Limb (tissue), 2 donors: ENCODE results near the gene MORC3.
"Not testable (repeated sequence)": the region's sequence is repeated elsewhere in the genome, so short reads cannot be mapped to it uniquely, and the experiment has no call there.

Experiments
- DNase-seq, 2 donors: peaks; one replicate each; pipeline ENCODE4 v3.0.0-alpha.2; 2016; ENCODE audit errors: extremely low spot score in 2 of 2

Gene MORC3

DNA sequence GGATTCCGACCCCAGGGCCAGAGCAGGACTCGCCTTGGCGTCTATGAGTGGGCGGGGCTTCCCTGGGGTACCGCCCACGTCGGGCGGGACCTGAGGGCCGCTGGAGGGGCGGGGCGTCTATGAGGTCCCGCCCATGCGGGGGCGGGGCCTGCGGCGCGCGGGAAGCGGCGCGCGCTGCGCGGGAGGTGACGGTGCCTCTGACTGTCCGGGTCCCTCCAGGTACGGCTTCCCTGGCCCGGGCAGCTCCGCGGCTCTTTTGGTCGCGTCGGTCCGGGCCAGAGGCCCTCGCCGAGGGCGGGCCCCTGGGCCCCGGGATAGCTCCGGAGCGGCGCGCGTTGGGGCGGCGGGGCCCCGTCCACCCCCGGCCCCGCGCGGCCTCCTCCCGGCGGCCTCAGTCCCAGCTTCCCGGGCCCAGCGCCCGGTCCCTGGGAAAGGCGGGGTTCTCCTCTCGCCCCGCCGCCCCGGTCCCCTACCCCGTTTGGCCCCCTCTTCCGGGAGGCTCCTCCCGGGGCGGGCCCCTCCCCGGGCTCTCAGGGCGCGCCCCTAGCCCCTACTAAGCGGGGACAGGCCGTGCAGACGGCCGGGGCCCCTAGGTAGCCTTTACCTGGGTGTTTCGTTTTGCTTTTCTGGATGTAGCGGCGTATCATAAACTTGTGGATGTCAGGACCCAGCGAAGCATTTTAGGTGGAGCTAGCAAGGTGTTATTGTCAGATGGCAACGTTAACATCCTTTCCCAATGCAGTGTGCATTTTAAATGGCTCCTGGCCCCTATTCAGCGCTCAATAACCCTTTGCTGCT, 65.4 kb downstream of the MORC3 start, which contains the start of gene CHAF1B:
TSS of gene CHAF1B (plus strand) at position 160 of the 798 bp plus-strand sequence. CDS start 745 bp downstream, outside the sequence.
- DNase-seq: peak; percentile 67 to 89

DNA sequence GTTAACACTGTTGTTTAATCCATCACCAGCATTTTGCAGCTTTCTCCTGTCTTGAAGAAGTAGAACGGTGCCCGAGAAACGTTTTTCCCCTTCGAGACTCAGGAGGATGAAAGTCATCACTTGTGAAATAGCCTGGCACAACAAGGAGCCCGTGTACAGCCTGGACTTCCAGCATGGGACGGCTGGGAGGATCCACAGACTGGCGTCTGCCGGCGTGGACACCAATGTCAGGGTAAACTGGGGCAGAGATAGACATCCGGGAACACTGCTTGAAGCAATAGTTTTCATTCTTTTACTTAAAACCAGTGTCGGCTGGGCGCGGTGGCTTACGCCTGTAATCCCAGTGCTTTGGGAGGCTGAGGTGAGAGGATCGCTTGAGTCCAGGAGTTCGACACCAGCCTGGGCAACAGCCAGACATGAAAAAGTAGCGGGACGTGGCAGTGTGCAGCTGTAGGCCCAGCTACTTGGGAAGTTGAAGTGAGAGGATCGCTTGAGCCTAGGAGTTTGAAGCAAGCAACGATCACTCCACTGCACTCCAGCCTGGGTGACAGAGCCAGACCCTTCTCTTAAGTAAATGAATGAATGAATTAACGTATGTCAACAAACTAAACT, 66.1 kb downstream of the MORC3 start:
- no peak for DNase-seq

DNA sequence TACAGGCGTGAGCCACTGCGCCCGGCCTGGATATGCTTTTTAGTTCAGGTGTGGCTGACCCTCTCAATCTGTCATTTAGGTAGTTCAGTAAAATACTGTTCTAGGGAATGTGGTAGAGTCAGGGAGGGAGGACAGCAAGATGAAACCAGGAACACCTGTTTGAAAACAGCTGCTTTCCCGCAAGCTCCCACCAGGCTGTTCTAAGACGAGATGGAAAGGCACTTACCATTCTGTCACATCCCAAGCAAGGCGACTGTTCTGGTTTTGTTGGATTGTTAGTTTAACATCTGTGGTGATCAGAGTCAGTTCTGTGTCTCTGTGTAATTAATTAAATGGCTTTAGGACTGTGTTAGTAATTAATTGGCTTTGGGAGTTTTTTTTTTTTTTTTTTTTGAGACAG, 68.1 kb downstream of the MORC3 start:
- DNase-seq: no peak

DNA sequence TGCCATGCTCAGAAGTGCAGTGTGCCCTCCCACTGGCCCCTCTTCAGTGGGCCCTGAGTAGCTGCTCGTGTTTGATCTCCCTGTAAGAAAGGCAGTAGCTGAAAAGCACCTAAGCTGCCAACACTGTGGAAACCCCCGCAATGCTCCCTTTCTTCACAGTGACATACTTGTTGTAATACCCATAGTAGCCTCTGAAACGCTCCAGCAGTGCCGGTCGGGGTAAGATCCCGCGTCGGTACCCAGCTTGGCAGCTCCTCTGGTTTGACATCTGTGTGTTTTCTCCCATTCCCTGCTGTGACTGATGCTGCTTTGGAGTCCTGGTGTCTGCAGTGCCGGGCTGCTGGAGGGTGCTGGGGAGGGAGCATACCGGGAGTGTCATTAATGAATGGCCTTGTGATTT, 68.8 kb downstream of the MORC3 start:
- no peak for DNase-seq

DNA sequence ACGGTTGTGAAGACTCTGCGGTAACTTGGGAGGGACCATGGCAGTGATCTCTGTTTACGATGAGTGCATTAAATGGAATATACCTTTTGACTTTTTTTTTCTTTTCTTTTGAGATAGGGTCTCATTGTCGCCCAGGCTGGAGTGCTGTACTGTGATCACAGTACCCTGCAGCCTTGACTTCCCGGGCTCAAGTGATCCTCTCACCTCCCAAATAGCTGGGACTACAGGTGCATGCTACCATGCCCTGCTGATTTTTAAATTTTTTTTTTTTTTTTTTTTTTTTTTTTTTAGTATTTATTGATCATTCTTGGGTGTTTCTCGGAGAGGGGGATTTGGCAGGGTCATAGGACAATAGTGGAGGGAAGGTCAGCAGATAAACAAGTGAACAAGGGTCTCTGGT, 71.7 kb downstream of the MORC3 start:
- not testable (repeated sequence) for DNase-seq

DNA sequence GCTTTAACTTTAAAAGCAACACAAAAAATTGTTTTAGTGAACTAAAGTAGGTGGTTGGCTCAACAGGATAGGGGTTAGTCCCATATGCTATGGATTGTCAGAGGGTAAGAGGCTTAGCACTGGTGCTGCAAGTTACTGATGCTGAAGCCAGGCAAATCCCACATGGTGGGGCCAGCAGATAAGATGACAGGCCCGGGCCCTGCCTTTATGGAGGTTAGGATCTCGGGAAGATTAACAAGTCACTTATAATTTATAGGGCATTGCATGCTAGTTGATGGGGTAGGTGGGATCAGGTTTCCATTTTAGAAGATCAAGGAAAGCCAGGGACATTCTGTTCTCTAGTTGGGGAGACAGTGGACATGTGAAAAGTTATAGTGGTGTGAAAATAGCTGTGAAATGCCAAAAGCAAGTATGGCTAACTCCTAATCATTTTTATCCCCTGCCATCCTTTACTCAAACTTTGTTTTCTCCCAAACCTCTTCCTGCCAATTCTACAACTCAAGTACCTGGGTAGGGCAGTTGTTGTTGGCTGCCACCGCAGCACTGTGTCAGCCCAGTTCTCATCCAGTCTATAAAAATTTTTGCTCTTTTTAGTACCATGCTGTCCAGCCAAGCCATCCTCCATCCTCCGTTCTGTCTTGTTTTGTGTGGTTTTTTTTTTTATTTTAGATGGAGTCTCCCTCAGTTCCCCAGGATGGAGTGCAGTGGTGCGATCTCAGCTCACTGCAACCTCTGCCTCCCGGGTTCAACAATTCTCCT, 75.5 kb downstream of the MORC3 start:
- no peak for DNase-seq

DNA sequence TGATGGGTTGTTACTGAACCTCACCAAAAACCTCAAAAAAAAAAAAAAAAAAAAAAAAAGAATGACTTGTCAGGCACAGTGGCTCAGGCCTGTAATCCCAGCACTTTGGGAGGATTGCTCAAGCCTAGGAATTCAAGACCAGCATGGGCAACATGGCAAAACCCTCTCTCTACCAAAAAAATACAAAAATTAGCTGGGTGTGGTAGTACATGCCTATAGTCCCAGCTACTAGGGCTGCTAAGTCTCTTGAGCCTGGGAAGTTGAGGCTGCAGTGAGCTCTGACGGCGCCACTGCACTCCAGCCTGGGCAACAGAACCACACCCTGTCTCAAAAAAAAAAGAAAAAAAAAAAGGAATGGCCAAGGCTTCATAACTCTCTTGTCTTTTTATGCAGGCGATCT, 76.3 kb downstream of the MORC3 start:
- DNase-seq: no peak

DNA sequence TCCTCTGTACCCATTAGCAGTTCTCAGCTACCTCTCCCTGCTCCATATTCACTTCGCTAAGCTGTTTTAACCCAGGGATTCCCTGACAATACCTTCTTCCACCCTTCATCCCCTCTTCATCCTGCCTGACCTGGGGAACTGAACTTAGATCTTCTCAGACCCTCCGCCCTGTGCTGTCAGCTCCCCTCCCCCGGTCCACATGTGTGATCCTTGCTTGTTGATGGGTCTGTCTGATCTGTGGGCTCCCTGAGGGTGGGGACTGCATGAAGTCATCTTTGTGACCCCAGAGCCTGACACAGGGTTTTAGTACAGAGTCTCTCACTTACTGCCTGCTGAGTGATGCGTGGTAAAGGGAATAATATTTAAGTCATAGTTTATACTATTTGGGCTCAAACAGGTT, 77.0 kb downstream of the MORC3 start:
- no peak for DNase-seq

DNA sequence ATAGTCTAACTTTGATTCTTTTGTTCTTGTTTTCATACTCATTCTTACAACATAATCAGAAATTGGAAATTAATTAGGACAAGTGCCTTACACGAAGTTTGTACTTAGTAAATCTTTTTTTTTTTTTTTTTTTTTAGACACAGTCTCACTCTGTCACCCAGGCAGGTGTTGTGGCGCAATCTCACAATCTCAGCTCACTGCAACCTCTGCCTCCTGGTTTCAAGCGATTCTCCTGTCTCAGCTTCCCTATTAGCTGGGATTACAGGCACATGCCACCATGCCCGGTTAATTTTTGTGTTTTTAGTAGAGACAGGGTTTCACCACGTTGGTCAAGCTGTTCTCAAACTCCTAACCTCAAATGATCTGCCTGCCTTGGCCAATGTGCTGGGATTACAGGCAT, 77.6 kb downstream of the MORC3 start:
- no peak for DNase-seq

DNA sequence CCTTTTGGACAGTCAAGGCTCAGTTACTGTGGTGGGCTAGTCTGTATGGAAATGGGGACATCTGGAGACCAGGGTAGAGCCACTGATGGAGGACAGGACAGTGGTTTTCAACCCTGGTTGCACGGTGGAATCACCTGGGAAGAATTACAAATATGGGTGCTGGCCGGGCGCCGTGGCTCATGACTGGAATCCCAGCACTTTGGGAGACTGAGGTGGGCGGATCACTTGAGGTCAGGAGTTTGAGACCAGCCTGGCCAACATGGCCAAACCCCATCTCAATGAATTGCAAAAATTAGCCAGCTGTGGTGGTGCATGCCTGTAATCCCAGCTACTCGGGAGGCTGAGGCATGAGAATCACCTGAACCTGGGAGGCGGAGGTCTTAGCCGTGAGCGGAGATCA, 79.7 kb downstream of the MORC3 start:
- DNase-seq: not testable (repeated sequence)

DNA sequence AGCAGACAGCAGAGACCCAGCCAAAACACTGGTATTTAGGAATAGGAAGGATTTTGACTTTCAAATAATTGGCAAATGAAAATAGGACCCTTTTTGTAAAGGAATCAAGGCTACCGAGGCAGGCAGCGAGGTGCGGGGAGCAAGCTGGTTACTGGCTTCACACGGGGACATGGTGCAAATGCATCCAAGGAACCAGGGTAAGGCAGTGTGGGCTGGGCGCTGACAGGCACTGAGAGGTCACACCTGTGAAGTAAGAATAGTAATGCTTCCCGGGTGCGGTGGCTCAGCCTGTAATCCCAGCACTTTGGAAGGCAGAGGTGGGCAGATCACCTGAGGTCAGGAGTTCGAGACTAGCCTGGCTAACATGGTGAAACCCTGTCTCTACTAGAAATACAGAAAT, 80.7 kb downstream of the MORC3 start:
- DNase-seq: no peak

DNA sequence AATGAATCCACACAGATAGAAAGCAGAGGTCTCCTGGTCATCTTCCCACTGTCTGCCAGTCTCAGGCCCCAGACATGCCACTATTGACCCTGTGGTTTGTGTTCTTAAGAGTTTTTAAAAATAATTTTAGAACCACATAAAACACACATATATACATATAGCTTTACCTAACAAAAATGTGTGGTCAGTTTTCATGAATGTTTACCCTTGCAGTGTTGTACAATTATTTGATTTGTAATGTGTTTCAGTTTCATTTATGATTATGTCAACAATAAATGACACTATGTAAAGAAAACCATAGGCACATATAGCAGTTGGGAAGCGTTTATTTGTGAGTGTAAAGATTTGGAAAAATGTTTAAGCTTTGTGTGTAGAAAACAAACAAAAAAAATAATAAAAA, 82.3 kb downstream of the MORC3 start:
- DNase-seq: no peak

DNA sequence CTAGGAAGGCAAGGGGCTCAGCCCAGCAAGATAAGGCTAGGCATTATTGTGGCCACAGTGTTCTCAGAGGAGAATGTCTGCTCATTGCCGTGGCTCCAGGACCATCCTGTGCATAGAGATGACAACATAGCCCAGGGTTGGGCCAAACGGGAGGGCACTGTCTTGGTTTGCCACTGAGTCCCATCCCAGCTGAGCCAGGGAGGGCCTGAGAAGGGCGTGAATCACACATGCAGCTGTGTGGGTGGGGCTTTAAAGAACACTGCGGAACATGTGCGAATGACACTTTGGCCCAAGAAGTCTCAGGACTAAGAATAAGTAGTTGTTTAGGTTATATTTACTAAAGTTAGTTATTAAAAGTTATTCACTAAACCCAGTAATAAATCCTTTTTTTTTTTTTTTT, 83.7 kb downstream of the MORC3 start:
- DNase-seq: no peak

DNA sequence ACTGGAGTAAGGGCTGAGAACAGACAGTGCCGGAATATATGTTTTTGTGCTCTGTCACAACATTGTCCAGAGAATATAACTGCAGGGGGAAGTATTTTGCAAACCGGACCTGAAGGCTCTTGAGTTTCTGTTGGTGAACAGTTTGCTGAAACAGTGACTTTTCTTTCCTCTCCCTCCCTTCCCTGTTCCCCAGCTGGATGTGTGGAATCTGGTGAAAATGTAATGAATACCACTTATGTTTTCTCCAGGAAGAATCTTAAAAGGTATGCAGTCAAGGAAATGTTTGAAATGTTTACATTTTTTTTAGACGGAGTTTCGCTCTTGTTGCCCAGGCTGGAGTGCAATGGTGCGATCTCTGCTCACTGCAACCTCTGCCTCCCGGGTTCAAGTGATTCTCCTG, 88.6 kb downstream of the MORC3 start:
- no peak for DNase-seq

DNA sequence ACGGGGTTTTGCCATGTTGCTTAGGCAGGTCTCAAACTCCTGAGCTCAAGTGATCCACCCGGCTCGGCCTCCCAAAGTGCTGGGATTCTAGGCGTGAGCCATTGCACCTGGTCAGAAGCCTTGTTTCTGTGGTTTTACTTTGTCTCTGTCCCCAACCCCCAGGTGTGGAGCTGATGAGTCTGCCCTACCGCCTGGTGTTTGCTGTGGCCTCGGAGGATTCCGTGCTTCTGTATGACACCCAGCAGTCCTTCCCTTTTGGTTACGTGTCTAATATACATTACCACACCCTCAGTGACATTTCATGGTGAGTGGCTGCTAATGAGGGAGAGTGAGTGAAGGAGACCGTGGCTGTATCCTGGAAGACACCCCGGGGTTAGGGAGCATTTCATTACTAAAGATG, 91.3 kb downstream of the MORC3 start:
- DNase-seq: no peak

DNA sequence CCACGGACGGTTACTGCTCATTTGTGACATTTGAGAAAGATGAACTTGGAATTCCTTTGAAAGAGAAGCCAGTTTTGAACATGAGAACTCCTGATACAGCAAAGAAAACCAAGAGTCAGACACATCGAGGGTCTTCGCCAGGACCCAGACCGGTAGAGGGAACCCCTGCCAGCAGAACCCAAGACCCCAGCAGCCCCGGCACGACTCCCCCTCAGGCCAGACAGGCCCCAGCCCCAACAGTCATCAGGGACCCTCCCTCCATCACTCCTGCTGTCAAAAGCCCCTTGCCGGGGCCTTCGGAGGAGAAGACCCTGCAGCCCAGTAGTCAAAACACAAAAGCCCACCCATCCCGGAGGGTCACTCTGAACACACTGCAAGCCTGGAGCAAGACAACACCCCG, 92.9 kb downstream of the MORC3 start:
- DNase-seq: no peak

DNA sequence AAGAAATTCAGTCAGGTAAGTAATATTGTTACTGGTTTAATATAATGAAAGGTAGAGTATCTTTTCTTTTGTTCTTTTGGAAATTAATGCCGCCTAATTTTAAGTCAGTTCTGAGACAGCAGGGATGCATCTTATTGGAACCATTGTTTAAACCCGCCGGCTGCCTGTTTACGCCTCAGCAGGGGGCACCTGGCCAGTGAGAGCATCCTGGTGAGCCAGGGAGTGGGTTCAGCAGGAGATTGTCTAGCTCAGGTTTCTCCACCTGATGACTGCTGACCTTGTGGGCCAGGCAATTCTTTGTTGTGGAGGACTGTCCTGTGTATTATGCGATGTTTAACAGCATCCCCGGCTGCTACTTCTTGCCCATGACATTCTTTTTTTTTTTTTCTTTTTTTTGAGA, 95.4 kb downstream of the MORC3 start:
- no peak for DNase-seq

DNA sequence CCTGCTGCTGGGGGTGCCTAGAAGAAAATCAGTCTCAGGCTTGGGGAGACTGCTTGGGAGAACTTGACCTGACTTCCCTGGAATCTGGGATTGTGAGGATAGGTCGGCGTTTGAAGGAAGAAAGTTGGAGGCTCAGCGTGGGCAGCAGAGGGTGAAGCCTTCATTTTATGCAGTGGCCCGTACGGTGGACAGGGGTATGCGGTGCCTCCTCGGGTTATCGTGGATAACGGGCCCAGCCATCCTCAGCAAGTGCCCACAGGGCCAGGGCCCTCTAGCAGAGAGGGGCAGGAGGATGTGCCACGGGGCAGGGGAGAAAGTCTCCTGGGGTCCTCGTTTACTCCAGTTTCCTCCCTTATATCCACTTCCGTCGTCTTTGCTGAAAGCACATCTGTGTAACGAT, 99.2 kb downstream of the MORC3 start:
- DNase-seq: no peak

DNA sequence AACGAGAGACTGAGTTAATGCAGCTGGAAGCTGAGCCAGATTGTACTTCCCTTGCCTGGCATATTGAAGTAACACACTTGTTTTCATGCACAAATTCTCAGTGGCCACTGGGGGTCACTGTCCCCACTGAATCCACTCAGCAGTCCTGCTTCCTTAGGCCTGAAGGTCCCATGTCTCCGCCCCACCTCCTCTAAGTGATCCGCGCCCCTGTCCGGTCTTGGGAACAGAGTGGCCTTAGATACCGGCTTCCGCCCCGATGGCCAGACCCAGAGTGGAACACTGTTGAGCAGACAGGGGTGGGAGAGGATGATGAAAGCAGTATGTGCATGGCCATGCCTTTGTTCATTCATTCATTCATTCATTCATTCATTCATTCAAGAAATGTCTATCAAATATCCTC, 100.0 kb downstream of the MORC3 start:
- peak; percentile 83 to 86 for DNase-seq

DNA sequence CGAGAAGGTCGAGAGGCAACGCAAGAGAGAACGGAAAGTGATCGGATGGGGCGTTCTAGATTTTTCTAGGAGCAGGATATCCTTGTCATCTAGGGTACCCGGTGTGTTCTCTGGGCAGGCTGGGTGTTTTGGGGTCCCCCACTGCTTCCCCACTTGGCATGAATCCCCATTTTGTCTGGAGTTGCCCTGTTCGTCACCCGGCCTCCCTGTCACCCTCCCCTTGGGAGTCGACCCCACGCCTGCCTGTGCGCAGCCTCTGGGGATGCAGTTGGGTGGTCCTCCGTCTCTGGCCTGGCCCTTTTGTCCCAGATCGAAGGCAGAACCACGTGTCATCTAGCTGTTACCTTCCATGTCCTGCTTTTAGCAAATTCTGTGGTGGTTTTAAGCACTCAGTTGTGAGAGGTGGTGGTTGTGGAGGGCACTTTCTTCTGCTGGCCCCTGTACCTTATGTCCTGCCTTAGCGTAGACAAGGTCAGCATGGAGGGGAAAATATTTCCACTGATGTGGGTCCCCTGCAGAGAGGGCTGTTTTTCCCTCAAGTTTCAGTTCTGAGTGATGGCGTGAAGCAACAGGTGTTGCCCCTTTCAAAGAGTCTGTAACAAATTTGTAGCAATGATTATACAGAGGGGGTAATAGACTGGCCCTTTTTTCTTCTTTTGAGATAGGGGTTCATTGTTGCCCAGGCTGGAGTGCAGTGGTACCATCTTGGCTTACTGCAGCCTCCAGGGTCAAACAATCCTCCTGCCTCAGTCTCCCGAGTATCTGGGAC, 100.8 kb downstream of the MORC3 start:
- DNase-seq: no peak

DNA sequence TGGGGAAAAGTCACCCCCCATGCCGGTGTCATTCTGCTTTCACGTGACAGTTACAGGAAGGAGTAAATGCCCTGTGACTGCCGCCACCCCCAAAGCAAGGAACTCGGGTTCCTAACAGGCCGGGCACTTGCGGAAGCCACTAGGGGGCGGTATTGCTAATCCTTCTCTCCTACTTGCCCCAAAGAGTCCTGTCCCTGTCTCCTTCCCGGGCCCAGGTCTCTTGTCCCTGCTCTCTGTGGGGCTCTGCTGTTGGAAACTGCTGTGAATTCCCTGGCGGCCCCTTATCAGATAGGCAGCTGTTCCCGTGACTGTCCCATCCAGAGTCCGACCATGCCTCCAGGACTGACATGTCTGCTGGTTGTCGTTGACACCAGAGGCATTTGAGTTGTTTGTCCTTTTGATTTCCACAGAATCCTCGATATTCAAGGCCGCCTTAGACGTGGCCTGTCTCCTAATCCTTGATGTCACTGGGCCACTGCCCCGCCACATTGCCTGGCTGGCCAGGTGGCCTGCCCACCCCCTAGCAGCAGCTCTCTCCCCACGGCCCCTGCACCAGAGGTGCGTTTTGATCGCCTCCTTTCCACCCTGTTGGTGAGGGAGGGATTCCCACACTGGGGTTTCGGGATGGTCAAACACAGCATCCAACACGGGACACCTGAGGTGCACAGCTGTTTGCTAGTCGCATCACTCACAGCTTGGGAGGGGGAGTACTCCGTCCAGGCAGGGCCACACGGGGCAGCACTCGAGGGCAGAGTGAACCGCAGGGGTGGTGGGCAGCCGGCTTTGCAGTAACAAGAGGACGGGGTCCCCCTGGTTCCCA, 102.5 kb downstream of the MORC3 start:
- peak in 1 of 2 donors; percentile 60 for DNase-seq
